ENCODE data around the gene RPS25.
"Not testable (repeated sequence)": the region's sequence is repeated elsewhere in the genome, so short reads cannot be mapped to it uniquely, and the experiment has no call there.

Gene RPS25

GRCh38 chr11:119025541-119025940 is 7.4 kb upstream of the RPS25 start:
- no peaks in the 10 kb centered on the region for H3K4me1 ChIP-seq (ENCODE audit: control insufficient read depth, low read depth, low read length)
- H3K27ac ChIP-seq (ENCODE audit: low read length), result no peak overlapping the region
- no peaks in the 10 kb centered on the region for H3K27me3 ChIP-seq (ENCODE audit: control insufficient read depth, insufficient read depth, low read length)
- peaks cover 46% of the 10 kb centered on the region for H3K36me3 ChIP-seq (ENCODE audit: control insufficient read depth, low read depth, low read length)
- no peaks in the 10 kb centered on the region for H3K9me3 ChIP-seq (ENCODE audit: control insufficient read depth, low read depth, low read length)
- H3K9ac ChIP-seq (ENCODE audit: low read length), result no peak overlapping the region
- H3K4me3 ChIP-seq (ENCODE audit: low read length), result no peak overlapping the region

GRCh38 chr11:119025099-119025473 is 6.9 kb upstream of the RPS25 start:
- peaks cover 46% of the 10 kb centered on the region for H3K36me3 ChIP-seq (ENCODE audit: control insufficient read depth, low read depth, low read length)
- no peaks in the 10 kb centered on the region for H3K4me1 ChIP-seq (ENCODE audit: control insufficient read depth, low read depth, low read length)

GRCh38 chr11:119024430-119025098 is 6.4 kb upstream of the RPS25 start:
- Histone ChIP-seq H3K27ac (ENCODE audit: low read length) (no peak overlapping the region), H3K36me3 (ENCODE audit: control insufficient read depth, low read depth, low read length) (peaks cover 46% of the 10 kb centered on the region), H3K4me3 (ENCODE audit: low read length) (no peak overlapping the region), H3K27me3 (ENCODE audit: control insufficient read depth, insufficient read depth, low read length) (no peaks in the 10 kb centered on the region), H3K9ac (ENCODE audit: low read length) (no peak overlapping the region), H3K9me3 (ENCODE audit: control insufficient read depth, low read depth, low read length) (no peaks in the 10 kb centered on the region), H3K4me1 (ENCODE audit: control insufficient read depth, low read depth, low read length) (no peaks in the 10 kb centered on the region)

More at GRCh38 chr11:119025099-119025473, 6.9 kb upstream of the RPS25 start:
- Histone ChIP-seq H3K27me3 (ENCODE audit: control insufficient read depth, insufficient read depth, low read length) (no peaks in the 10 kb centered on the region), H3K9ac (ENCODE audit: low read length) (no peak overlapping the region), H3K27ac (ENCODE audit: low read length) (no peak overlapping the region), H3K4me3 (ENCODE audit: low read length) (no peak overlapping the region), H3K9me3 (ENCODE audit: control insufficient read depth, low read depth, low read length) (no peaks in the 10 kb centered on the region)

GRCh38 chr11:119023741-119024140 is 5.6 kb upstream of the RPS25 start:
- Histone ChIP-seq H3K9me3 (ENCODE audit: control insufficient read depth, low read depth, low read length) (no peaks in the 10 kb centered on the region), H3K36me3 (ENCODE audit: control insufficient read depth, low read depth, low read length) (peaks cover 46% of the 10 kb centered on the region), H3K4me1 (ENCODE audit: control insufficient read depth, low read depth, low read length) (no peaks in the 10 kb centered on the region), H3K9ac (ENCODE audit: low read length) (no peak overlapping the region), H3K27me3 (ENCODE audit: control insufficient read depth, insufficient read depth, low read length) (no peaks in the 10 kb centered on the region), H3K27ac (ENCODE audit: low read length) (no peak overlapping the region), H3K4me3 (ENCODE audit: low read length) (no peak overlapping the region)

GRCh38 chr11:119021631-119022030 is 3.5 kb upstream of the RPS25 start:
- Histone ChIP-seq H3K9me3 (ENCODE audit: control insufficient read depth, low read depth, low read length) (no peaks in the 10 kb centered on the region), H3K36me3 (ENCODE audit: control insufficient read depth, low read depth, low read length) (peaks cover 40% of the 10 kb centered on the region), H3K27ac (ENCODE audit: low read length) (no peak overlapping the region), H3K27me3 (ENCODE audit: control insufficient read depth, insufficient read depth, low read length) (no peaks in the 10 kb centered on the region), H3K4me1 (ENCODE audit: control insufficient read depth, low read depth, low read length) (peaks cover 5% of the 10 kb centered on the region), H3K9ac (ENCODE audit: low read length) (no peak overlapping the region), H3K4me3 (ENCODE audit: low read length) (no peak overlapping the region)

- Histone ChIP-seq H3K4me1 (ENCODE audit: control insufficient read depth, low read depth, low read length) (peaks cover 9% of the 10 kb centered on the region), H3K27ac (ENCODE audit: low read length) (no peak overlapping the region)
Measured at GRCh38 chr11:119019996-119020395, 1.9 kb upstream of the RPS25 start.

GRCh38 chr11:119017377-119017776 is 766 bp downstream of the RPS25 start:
- H3K27me3 ChIP-seq (ENCODE audit: control insufficient read depth, insufficient read depth, low read length); H3K4me1 ChIP-seq (ENCODE audit: control insufficient read depth, low read depth, low read length); H3K9me3 ChIP-seq (ENCODE audit: control insufficient read depth, low read depth, low read length): not testable (repeated sequence)
- Histone ChIP-seq H3K27ac (ENCODE audit: low read length) (peak overlapping the region; percentile 91), H3K36me3 (ENCODE audit: control insufficient read depth, low read depth, low read length) (peaks cover 51% of the 10 kb centered on the region), H3K9ac (ENCODE audit: low read length) (peak overlapping the region; percentile 97), H3K4me3 (ENCODE audit: low read length) (peak overlapping the region; percentile 89)

More at GRCh38 chr11:119019996-119020395, 1.9 kb upstream of the RPS25 start:
- Histone ChIP-seq H3K36me3 (ENCODE audit: control insufficient read depth, low read depth, low read length) (peaks cover 53% of the 10 kb centered on the region), H3K4me3 (ENCODE audit: low read length) (peak overlapping the region; percentile 89), H3K9me3 (ENCODE audit: control insufficient read depth, low read depth, low read length) (no peaks in the 10 kb centered on the region), H3K27me3 (ENCODE audit: control insufficient read depth, insufficient read depth, low read length) (no peaks in the 10 kb centered on the region), H3K9ac (ENCODE audit: low read length) (no peak overlapping the region)

- Histone ChIP-seq H3K9me3 (ENCODE audit: control insufficient read depth, low read depth, low read length) (no peaks in the 10 kb centered on the region), H3K27ac (ENCODE audit: low read length) (no peak overlapping the region), H3K27me3 (ENCODE audit: control insufficient read depth, insufficient read depth, low read length) (no peaks in the 10 kb centered on the region), H3K9ac (ENCODE audit: low read length) (peak overlapping the region; percentile 97), H3K36me3 (ENCODE audit: control insufficient read depth, low read depth, low read length) (peaks cover 49% of the 10 kb centered on the region), H3K4me3 (ENCODE audit: low read length) (peak overlapping the region; percentile 89), H3K4me1 (ENCODE audit: control insufficient read depth, low read depth, low read length) (peaks cover 9% of the 10 kb centered on the region)
Measured at GRCh38 chr11:119016216-119017009, 1.7 kb downstream of the RPS25 start.

- H3K4me1 ChIP-seq (ENCODE audit: control insufficient read depth, low read depth, low read length), result peaks cover 9% of the 10 kb centered on the region
- H3K9ac ChIP-seq (ENCODE audit: low read length), result no peak overlapping the region
- no peak overlapping the region for H3K27ac ChIP-seq (ENCODE audit: low read length)
- H3K9me3 ChIP-seq (ENCODE audit: control insufficient read depth, low read depth, low read length), result no peaks in the 10 kb centered on the region
- no peaks in the 10 kb centered on the region for H3K27me3 ChIP-seq (ENCODE audit: control insufficient read depth, insufficient read depth, low read length)
- peaks cover 51% of the 10 kb centered on the region for H3K36me3 ChIP-seq (ENCODE audit: control insufficient read depth, low read depth, low read length)
- H3K4me3 ChIP-seq (ENCODE audit: low read length), result no peak overlapping the region
Measured at GRCh38 chr11:119015054-119015611, 3.0 kb downstream of the RPS25 start.

GRCh38 chr11:119014209-119014924 is 3.8 kb downstream of the RPS25 start:
- Histone ChIP-seq H3K27me3 (ENCODE audit: control insufficient read depth, insufficient read depth, low read length) (no peaks in the 10 kb centered on the region), H3K4me1 (ENCODE audit: control insufficient read depth, low read depth, low read length) (peaks cover 9% of the 10 kb centered on the region), H3K36me3 (ENCODE audit: control insufficient read depth, low read depth, low read length) (peaks cover 59% of the 10 kb centered on the region), H3K9ac (ENCODE audit: low read length) (no peak overlapping the region), H3K4me3 (ENCODE audit: low read length) (no peak overlapping the region), H3K27ac (ENCODE audit: low read length) (no peak overlapping the region), H3K9me3 (ENCODE audit: control insufficient read depth, low read depth, low read length) (no peaks in the 10 kb centered on the region)

- Histone ChIP-seq H3K4me1 (ENCODE audit: control insufficient read depth, low read depth, low read length) (peaks cover 9% of the 10 kb centered on the region), H3K9me3 (ENCODE audit: control insufficient read depth, low read depth, low read length) (no peaks in the 10 kb centered on the region), H3K4me3 (ENCODE audit: low read length) (no peak overlapping the region), H3K36me3 (ENCODE audit: control insufficient read depth, low read depth, low read length) (peaks cover 64% of the 10 kb centered on the region), H3K27ac (ENCODE audit: low read length) (no peak overlapping the region), H3K27me3 (ENCODE audit: control insufficient read depth, insufficient read depth, low read length) (no peaks in the 10 kb centered on the region), H3K9ac (ENCODE audit: low read length) (no peak overlapping the region)
Measured at GRCh38 chr11:119012629-119013170, 5.4 kb downstream of the RPS25 start.
